ENCODE data around the gene EIPR1.

GRCh38 chr2:3313781-3314375 lies 63.7 kb downstream of the EIPR1 start:
- TF ChIP-seq POU6F1 (CRISPR knock-in tag; IDR thresholded peaks at IDR 0.05; ENCODE audit: borderline replicate concordance, low read depth) = no peak
- TF ChIP-seq SNAI2 (CRISPR knock-in tag; IDR thresholded peaks at IDR 0.05) = no peak
- no peak for TF ChIP-seq TOX (CRISPR knock-in tag; IDR thresholded peaks at IDR 0.05; ENCODE audit: borderline replicate concordance)
